HG03571 (cell line): ENCODE results near the gene PDS5B.
"Not testable (repeated sequence)": the region's sequence is repeated elsewhere in the genome, so short reads cannot be mapped to it uniquely, and the experiment has no call there.

Experiments used
- ATAC-seq: cut with Tn5 transposase; IDR thresholded peaks from one replicate; pipeline ENCODE4 v1.9.1; 2021; ENCODE audit not compliant: unreplicated experiment

Gene PDS5B

DNA sequence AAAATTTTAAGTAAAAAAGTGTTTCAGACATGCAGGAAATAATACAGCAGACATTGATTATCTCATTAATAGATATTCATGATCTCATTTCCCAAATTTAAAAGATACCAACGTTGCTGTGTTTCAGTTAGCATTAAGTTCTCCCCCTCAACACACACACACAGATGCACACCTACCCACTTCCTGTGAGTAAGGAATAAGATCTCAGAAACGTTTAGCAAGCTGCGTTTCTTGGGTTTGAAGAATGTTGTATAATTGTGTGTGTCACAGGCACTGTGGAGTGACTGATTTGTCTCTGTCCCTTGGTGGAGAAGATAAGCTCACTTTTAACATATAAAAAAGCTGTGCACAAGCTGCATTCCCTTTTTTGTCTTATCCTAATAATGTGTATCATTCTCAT lies 196.8 kb downstream of the PDS5B start:
- no peak for ATAC-seq

DNA sequence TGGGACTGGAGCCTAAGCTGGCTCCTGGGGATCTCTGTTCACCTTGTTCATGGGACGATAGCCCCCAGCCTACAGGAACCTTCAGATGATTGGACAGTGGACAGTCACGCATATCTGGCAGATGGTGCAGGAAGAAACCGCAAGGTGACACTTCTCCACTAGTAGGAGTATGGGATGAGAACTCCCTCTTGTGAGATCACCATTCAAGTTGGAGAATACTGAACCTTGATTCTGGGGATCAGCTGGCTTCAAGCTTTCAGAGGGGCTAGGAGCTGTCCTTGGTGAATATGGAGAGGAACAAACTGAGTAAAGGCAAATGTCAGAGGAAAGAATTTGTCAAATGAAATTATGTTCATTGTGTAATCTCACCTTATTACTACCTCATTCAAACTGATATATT lies 204.5 kb downstream of the PDS5B start:
- ATAC-seq: no peak

DNA sequence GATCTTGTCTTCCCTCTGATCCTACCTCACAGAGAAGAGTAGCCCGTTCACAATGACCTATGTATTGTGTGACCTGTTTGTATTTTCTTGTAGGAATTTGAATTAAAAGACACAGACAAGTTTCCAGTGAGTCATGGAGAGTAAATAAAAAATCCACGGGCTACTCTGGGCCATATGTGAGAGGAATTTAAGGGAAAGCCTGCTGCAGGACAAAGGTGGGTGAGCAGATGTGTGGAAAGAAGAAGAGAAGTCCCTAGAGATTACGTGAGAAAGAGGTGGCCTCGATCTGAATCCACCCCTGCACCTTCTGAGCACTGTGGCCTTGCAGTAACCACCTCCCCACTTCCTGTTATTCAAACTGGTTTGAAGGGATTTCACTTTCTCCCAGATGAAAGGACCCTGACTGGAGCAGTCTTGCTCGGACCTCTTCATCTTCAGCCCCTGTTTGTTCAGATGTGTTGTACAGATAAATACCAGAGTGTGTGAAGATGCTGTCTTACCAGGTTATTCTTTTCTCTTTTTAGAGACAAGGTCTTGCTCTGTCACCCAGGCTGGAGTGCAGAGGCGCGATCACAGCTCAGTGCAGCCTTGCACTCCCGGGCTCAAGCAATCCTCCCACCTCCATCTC lies 205.4 kb downstream of the PDS5B start:
- peak; percentile 68 for ATAC-seq

DNA sequence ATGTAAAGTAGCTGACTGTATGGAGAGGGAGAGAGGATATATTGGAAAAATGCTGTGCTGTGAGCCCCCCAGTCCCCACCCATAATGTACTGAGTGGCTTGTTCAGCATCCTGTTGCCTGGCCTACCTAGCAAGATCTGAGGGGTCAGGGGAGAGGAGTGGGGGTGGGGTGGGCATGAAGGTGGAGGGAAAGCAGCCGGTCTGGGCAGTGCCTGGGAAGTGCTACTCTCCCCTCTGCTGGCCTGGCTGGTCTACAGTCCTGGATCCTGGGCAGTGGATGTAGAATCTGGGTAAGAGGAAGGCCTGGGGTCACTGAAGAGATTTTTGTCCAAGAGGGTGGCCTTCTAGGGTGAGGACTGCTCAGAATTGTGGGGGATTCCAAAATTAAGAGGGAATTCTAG lies 210.5 kb downstream of the PDS5B start:
- no peak for ATAC-seq

DNA sequence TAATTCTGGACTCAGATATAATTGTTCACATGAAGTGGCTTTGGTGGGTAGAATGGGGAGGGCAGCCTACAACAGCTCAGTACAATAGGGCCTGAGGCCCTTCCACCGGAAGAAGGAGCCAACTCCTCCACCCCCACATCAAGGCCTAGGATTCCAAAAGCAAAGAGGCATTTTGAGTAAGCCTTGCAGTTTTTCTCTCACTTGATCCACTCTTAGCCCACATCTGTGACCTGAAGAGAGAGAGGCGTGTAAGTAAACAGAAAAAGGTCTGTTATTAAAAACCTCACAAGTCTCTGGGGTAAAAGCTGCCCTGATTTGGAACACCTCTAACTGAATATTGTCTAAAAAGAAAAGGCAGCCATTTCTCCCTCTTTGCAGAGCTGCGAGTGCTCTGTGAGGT lies 215.9 kb downstream of the PDS5B start:
- ATAC-seq: no peak

DNA sequence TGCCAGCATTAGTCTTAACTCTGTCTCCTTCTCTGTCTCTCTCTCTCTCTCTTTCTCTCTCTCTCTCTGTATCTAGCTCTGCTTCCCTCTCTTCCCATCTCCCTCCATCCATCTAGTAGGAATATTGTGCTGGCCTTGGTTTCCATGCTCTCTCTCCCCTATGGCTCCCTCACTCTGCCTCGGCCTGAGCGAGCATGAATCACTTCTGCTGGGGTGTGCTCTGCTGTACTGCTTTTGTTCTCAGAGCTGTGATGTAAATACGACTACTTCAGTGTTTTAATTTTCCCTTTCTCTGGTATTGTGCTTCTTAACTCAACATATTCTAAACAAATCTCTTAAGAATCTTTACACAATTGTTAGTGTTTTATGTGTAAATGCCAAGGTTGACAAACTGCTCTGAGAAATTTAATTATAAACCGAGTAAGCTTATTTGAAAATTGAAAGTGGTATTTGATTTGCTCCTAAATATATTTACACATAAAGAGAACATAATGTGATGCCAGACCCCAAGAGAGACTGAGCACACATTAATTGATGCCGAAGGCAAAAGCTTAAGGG lies 218.5 kb downstream of the PDS5B start:
- no peak for ATAC-seq

DNA sequence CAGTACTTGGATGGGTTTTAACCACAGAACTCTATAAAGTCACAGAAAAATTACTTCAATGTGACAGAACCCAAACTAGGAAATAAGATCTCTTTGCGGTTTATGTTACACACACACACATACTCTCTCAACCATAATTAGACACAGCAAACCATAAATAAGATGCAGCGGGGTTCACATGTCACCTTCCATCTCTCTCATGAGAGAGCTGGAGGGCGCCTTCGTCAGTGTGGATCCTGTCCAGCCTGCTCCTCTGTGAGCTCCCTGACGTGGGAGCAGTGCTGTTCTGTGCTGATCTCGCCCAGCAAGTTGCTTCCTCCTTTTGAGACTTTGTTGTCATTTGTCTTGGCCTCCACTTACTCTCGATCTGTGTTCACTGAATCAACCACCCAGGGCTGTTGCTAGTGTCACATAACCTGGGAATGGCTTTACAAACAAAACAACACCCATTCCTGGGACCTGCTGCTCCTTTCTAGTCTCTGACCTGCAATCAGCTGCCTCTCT lies 225.1 kb downstream of the PDS5B start:
- ATAC-seq: peak; percentile 70

DNA sequence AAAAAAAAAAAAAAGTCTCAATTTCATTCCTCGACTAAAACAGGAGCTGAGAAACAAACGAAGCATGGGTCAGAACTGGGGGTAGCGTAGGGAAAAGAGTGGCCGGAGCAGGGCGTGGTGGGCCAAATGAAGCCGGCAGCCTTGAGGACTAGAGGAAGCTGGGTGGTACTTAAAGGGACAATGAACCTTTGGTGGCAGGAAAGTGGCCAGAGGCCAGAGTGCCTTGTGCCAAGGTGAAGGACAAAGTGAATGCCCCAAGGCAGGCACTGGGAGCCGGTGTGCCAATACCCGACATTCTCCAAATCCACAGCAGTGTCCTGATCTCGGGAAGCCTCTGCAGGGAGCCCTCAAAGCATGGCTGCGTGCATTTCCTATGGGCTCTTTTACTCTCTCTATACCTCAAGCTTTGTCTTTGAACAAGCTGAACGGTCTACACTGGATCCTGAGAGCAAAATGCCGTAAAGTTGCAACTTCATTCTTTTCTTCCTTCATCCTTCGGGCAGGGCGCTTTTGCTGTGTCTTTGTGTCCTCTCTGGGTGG lies 235.0 kb downstream of the PDS5B start:
- ATAC-seq: no peak

DNA sequence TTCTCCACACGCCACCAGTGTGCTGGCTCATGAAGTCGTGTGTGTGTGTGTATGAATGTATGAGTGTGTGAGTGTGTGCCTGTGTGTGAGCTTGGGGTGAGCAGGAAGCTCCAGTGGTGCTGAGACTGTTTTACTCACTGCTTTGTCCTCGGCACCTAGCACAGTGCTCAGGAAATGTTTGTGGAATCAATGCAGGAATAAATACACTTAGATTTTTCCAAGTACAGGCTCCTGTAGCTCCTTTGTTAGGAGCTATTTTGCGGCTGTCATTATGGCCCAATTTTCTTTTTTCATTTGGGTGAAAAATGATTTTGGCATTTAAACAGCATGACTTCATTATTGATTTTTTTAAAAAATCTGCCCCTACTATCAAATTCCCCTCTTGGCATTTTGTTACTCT lies 236.5 kb downstream of the PDS5B start:
- ATAC-seq: no peak

DNA sequence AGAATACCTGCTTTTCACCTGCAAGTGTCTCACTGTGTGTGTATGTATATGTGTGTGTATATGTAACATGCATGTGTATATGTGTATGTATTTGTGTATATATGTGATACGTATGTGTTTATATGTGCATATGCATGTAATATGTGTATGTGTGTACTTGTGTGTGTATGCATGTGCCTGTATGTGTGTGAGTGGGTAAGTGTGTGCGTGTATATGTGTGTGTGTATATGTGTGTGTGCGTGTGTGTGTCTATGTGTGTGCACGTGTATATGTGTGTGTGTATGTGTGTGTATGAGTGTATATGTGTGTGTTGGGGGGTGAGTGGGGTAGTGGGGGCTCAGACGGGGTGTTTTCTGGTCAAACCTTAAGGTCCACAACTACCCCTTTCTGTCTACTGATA lies 237.3 kb downstream of the PDS5B start:
- no peak for ATAC-seq

DNA sequence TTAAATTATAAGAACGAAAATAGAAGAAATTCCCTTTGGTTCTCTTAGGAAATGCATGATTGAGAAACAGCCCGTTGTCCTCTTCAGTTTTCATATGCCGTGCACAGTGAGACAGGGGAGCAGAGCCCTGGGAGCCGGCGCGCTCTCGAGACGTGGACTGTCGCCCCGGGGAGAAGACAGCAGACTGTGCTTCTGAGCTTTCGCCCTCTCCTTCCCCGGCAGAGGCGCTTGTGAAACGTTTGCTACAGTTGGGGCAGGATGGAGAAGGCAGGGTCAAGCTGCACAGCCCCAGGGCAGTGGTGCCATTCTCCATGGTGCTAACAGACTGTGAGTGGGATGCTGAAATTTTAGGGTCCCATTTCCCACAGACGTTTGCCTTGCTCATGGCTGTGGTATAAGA lies 237.8 kb downstream of the PDS5B start:
- no peak for ATAC-seq

DNA sequence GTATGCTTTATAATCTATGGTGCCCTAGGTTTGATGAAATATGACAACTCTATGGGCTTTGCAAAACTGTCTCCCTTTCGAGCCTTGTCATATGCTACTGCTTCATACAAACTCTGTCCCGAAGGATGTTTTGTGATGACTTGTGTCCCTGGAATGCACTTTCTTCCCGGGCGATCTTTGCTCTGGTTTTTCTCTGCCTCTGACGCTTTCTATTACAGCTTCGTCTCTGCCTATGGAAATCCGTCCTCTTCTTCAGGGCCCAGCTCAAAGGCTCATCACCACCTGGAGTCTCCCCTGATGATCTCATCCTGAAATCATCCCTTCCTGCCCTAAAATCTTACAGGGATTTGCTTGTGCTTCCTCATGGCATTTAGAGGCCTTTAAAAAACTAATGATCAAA lies 238.4 kb downstream of the PDS5B start:
- no peak for ATAC-seq

DNA sequence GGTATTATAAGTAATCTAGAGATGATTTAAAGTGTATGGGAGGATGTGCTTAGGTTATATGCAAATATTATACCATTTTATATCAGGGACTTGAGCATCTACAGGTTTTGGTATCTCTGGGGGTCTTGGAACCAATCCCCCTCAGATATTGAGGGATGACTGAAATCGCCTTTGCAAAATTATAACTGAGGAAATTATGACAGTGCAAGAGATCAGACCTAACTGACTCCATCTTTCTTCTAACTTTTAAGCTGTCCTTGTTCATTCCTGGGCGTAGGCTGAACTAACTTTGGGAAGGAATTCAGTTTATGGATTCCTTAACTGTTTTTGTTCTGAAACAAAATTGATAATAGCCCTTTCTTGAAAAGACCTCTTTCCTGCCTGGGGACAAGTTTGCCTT lies 239.2 kb downstream of the PDS5B start:
- ATAC-seq: no peak

DNA sequence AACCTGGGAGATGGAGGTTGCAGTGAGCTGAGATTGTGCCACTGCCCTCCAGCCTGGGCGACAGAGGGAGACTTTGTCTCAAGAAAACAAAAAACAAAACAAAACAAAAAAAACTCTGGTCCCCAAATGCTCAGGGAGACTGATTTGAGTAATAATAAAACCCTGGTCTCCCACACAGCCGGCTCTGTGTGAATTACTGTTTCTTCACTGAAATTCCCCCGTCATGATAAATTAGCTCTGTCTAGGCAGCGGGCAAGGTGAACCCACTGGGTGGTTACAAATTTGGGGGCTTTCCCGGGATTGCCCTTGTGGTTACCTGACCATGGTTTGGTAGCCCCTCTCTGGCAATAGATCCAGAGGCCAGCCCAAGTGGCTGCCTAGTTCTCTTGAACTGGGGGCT lies 240.1 kb downstream of the PDS5B start:
- ATAC-seq: not testable (repeated sequence)
